SK-MEL-5 (cell line): ENCODE measurements around the gene COX5B. TPM values are rescaled to one million over a fixed set of nuclear protein-coding genes. Genes with fewer than 3 reads are reported as not detected.
"Not testable (repeated sequence)": the region's sequence is repeated elsewhere in the genome, so short reads cannot be mapped to it uniquely, and the experiment has no call there.

ENCODE experiments used
- DNase-seq: peaks from one replicate; pipeline ENCODE4 v3.0.0-alpha.2; 2016; ENCODE audit warnings: low read depth, low spot score
- in situ Hi-C: cut with HindIII; loops from 2 replicates; pipeline ENCODE4 v1.10.0; 2016; ENCODE audit warnings: low sequenced_read_pairs, high pct_unique_total_duplicates, low pct_unique_long_range_greater_than_20kb
- total RNA-seq: library from RNA; depleted of rRNA; stranded (reverse); fragments of >200 nt; shearing (Covaris generic); gene quantifications from 2 replicates; pipeline ENCODE4 v1.2.3, GENCODE V29; 2014

Gene COX5B
- total RNA-seq, 1 experiment from 2014 or later, result 456 TPM

DNA sequence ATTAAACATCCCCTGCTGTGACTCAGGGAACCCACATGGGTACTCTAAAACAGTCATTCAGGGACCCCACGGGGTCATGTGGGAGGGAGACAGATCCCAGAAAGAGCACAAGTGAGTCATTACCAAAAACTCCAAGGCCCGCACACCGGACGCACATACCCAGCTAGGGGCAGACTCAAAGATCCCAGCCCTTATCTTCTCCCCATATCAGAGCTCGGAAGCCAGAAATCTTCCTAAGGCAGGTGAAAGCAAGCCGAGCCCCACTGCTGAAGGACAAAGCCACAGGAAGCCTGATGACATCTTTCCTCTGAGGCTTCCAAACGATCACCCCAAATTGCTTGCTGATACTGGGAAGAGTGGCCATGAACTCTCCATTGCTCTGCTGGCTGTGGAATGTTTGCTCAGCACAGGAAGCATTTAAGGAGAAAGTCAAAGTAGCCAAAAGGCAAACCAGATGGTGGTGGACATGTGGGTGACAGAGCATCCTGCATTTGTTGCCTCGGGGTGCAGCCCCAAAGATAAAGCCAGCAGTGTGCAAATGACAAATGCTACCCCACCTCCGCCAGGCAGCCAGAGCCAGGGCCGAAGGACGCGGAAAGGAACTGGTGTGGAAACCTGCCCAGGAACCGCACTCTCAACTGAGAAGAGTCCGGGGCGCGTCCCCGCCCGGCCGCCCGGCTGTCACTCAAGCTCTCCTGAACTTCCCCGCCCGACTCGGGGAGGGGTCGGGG, 17.2 kb downstream of the COX5B start:
- peak; percentile 36 for DNase-seq
- in situ Hi-C loops, result no loop called here

DNA sequence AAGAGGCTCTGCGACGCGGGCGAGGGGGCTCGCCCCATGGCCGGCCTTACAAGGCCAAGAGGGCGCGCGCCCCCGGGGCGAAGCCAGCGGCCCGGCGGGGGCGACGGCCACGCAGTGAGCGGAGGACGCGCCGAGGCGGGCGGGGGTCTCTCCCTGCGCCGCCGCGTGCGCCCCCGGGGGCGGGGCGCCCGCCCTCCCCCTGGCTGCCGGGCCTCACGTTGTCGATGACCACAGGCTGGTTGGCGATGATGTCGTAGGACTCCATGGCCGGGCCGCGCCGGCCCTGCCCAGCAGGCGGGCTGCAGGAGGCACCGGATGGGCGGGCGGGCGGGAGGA, 17.7 kb downstream of the COX5B start:
- no peak for DNase-seq
- in situ Hi-C loops, result no loop called here

DNA sequence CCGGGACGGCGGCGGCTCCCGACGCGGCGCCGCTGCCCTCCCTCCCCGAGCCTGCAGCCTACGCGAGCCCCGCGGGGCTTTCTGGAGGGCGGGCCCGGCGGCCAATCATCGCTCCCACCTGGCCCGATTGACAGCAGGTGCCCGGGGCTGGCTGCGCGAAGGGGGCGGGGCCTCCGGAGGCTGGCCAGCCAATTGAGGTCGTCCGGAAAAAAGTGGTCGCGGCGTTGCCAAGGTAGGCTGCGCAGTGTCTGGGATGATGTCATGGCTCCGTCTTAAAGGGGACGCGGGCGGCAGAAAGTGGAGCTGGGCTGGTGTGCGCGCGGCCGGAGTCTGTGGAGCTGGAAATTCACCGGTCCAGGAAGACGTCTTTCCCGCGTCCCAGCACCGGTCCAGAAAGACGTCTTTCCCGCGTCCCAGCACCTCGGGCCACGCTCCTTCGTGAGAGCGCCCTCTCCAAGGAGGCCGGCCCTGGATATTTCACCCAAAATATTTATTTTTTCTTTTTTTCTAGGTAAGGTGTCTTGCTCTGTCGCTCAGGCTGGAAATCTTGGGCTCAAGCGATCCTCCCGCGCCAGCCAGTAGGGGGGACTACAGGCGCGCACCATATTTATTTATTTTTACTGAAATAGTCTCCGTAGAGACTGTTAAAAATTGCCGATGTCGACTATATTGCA, 18.2 kb downstream of the COX5B start, which contains the start of gene ACTR1B:
TSS of gene ACTR1B (minus strand) at position 83 of the 674 bp plus-strand sequence. CDS start 154 bp downstream, outside the sequence.
- in situ Hi-C loops, result no loop called here
- peak; percentile 97 for DNase-seq

DNA sequence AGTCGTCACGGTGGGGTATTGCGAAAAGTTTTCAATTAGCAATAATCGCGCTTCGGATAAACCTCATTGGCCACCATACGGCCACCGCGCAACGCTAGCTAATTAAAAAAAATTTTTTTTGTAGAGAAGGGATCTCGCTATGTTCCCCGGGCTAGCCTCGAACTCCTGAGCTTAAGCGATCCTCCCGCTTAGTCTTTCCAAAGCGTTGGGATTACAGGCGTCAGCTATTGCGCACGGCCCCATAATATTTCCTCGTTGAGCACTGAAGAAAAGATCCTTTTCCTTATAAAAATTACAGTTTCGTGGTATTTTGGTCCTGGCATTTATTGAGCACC, 18.7 kb downstream of the COX5B start:
- DNase-seq, result peak; percentile 40
- in situ Hi-C loops, result no loop called here

DNA sequence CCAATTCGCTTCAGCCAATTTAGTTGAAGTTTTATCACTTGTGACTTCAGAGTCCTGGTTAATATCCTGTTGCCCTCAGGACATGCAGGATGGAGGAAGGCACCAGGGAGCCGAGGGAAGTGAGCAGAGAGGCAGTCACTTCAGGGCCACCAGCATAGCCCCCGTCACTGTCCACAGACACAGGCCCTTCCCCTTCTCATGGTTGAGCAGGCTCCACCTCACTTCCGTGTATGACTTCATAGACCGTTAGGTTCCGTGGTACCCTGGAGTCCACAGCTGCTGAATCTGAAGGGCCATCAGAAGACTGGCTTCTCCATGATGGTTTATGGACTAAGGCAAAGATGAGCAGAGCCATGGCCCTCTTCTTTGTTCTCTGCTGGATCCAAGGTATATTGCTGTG, 23.6 kb downstream of the COX5B start, which contains the start of gene C2orf92:
TSS of gene C2orf92 (plus strand) at position 266 of the 400 bp plus-strand sequence. CDS start at position 342, 76 bp downstream.
- in situ Hi-C loops, result no loop called here
- no peak for DNase-seq

- in situ Hi-C loops, result no loop called here
- no peak for DNase-seq
These were observed 24.6 kb downstream of the COX5B start for GRCh38 chr2:97670471-97670870.

- in situ Hi-C loops, result no loop called here
- no peak for DNase-seq
These were observed 25.7 kb downstream of the COX5B start for GRCh38 chr2:97671526-97671925.

DNA sequence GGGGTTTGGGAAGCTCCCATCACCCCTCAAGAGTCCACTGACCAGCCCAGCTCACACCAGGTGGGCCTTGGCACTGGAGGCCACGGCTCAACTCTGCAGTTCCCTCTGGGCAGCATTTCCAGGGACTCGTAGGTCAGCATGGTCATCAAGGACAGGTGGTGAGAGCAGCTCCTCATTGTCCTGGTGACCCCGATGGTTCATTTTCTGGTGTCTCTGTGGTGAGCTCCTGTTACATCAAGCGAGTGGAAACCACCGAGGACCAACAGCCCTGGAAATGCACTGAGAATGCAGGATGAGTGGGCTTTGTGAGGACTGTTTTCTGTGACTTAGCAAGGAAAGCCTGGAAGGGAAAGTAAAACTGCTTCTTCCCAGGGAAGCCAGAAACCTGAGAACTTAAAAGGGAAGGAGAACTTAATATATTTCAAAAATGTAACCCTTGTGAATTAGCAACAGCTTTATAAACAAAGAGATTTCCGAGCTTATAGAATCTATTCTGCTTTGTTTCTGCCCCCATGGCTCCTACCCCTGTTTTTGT, 26.8 kb downstream of the COX5B start:
- in situ Hi-C loops, DNase-seq: not testable (repeated sequence)

- no peak for DNase-seq
- in situ Hi-C loops, result no loop called here
These were observed 27.5 kb downstream of the COX5B start for GRCh38 chr2:97673182-97673914.

GRCh38 chr2:97673915-97674283, 28.0 kb downstream of the COX5B start:
- in situ Hi-C loops, result no loop called here
- no peak for DNase-seq

GRCh38 chr2:97675430-97676113, 29.7 kb downstream of the COX5B start:
- DNase-seq, result no peak
- in situ Hi-C loops, result no loop called here

DNA sequence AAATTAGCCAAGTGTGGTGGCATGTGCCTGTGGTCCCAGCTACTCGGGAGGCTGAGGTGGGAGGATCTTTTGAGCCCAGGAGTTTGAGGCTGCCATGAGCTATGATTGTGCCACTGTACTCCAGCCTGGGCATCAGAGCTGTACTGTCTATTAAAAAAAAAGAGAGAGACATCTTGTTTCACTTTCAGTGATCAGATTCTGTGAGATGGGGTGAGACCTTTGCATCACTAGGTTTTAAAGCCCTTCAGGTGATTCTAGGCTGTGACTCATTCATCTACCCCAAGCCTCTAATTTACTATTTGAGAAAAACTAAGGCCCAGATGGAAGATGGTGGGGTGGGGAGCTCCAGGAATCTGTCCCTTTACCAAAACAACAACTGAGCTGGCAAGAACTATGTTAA, 30.8 kb downstream of the COX5B start:
- in situ Hi-C loops, result no loop called here
- DNase-seq, result no peak

GRCh38 chr2:97677480-97677879, 31.6 kb downstream of the COX5B start:
- in situ Hi-C loops, result no loop called here
- DNase-seq, result no peak

- in situ Hi-C loops, result no loop called here
These were observed 32.4 kb downstream of the COX5B start for GRCh38 chr2:97678298-97678697.

GRCh38 chr2:97687235-97687634, 41.4 kb downstream of the COX5B start:
- in situ Hi-C loops, DNase-seq: not testable (repeated sequence)

More at GRCh38 chr2:97678298-97678697, 32.4 kb downstream of the COX5B start:
- no peak for DNase-seq

- in situ Hi-C loops, result no loop called here
- DNase-seq, result no peak
These were observed 42.4 kb downstream of the COX5B start for GRCh38 chr2:97688062-97688827.

DNA sequence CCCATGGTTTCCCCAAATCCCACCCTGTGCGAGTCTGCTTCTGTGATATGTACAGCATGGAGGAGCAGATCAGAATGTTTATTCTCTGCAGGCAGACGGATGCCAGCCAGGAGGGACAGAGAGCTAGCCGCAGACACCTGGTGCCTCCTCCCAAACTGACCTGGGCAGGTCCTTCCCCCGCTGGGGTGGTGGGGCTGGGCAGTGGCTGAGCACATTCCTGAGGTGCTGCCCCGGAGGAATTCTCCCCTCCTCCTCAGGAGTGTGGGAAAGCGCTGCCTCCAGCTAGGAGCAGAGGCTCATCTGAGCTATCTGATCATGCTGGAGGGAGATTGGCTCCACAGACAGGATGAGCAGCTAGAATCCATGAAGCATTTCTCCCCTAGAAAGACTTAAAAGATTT, 45.3 kb downstream of the COX5B start:
- DNase-seq, result no peak
- in situ Hi-C loops, result no loop called here
